ENCODE results near the gene DEPDC1.

Gene DEPDC1

GRCh38 chr1:68460935-68461334 is 35.9 kb downstream of the DEPDC1 start:
- in situ Hi-C loops (cut with MboI; ENCODE audit: low sequenced_read_pairs, unreplicated experiment), result no loop called here
- DNase-seq (ENCODE audit: low spot score), result no peak
- TF ChIP-seq CTCF (IDR thresholded peaks at IDR 0.05; ENCODE audit: borderline replicate concordance, control extremely low read depth, extremely low read depth, insufficient read depth, missing control alignments), result no peak

GRCh38 chr1:68459796-68460195 is 37.1 kb downstream of the DEPDC1 start:
- no peak for TF ChIP-seq CTCF (IDR thresholded peaks at IDR 0.05; ENCODE audit: borderline replicate concordance, control extremely low read depth, extremely low read depth, insufficient read depth, missing control alignments)
- in situ Hi-C loops (cut with MboI; ENCODE audit: low sequenced_read_pairs, unreplicated experiment), result no loop called here
- DNase-seq (ENCODE audit: low spot score), result no peak

GRCh38 chr1:68459091-68459490 is 37.8 kb downstream of the DEPDC1 start:
- TF ChIP-seq CTCF (IDR thresholded peaks at IDR 0.05; ENCODE audit: borderline replicate concordance, control extremely low read depth, extremely low read depth, insufficient read depth, missing control alignments), result no peak
- in situ Hi-C loops (cut with MboI; ENCODE audit: low sequenced_read_pairs, unreplicated experiment), result no loop called here
- DNase-seq (ENCODE audit: low spot score), result no peak

GRCh38 chr1:68456202-68456601 is 40.7 kb downstream of the DEPDC1 start:
- no peak for TF ChIP-seq CTCF (IDR thresholded peaks at IDR 0.05; ENCODE audit: borderline replicate concordance, control extremely low read depth, extremely low read depth, insufficient read depth, missing control alignments)
- DNase-seq (ENCODE audit: low spot score), result no peak
- in situ Hi-C loops (cut with MboI; ENCODE audit: low sequenced_read_pairs, unreplicated experiment), result no loop called here

GRCh38 chr1:68454534-68454933 is 42.3 kb downstream of the DEPDC1 start:
- no peak for TF ChIP-seq CTCF (IDR thresholded peaks at IDR 0.05; ENCODE audit: borderline replicate concordance, control extremely low read depth, extremely low read depth, insufficient read depth, missing control alignments)
- in situ Hi-C loops (cut with MboI; ENCODE audit: low sequenced_read_pairs, unreplicated experiment), result no loop called here
- no peak for DNase-seq (ENCODE audit: low spot score)

GRCh38 chr1:68453060-68453670 is 43.7 kb downstream of the DEPDC1 start:
- TF ChIP-seq CTCF (IDR thresholded peaks at IDR 0.05; ENCODE audit: borderline replicate concordance, control extremely low read depth, extremely low read depth, insufficient read depth, missing control alignments), result no peak
- in situ Hi-C loops (cut with MboI; ENCODE audit: low sequenced_read_pairs, unreplicated experiment), result no loop called here
- no peak for DNase-seq (ENCODE audit: low spot score)

All from GM13976 (cell line).